KBM-7 (cell line): ENCODE results near the gene MED22.
A peak's percentile ranks its signal among the peaks of the same experiment; 100 is the strongest.
"Not testable (repeated sequence)": the region's sequence is repeated elsewhere in the genome, so short reads cannot be mapped to it uniquely, and the experiment has no call there.

Experiments
- DNase-seq: peaks from one replicate; pipeline ENCODE4 v3.0.0-alpha.2; 2015
- in situ Hi-C: fragments of 300-500 bp; cut with MboI; formaldehyde crosslinking; loops from 2 replicates; pipeline ENCODE4 v1.14.3; 2020; ENCODE audit warnings: low sequenced_read_pairs, low pct_unique_long_range_greater_than_20kb, mixed read lengths

The MED22 gene

DNA sequence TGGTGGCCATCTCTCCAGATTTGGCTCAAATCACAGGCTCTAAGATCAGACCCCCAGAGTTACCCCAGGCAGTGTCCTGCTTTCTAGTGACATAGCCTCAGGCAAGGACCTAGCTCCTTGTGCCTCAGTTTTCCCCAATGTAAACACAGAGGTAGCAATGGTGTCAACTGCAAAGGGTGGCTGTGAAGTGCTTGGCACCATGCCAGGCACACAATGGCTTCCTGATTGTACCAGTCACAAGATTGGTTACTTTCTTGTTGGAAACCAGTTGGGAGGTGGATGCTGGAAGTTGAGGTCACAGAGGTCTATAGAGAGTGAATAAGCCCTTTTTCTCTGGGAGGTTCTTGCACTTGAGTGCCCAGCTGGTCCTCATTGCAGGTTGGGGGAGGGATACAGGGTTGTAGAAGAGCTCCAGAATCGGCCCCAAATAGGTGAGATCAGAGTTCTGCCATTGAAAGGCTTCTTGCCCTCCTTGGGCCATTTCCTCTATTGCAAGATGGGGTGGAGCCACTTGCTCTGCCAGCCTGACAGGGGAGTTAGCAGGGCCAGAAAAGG, 30.6 kb upstream of the MED22 start:
- DNase-seq: no peak
- in situ Hi-C loops: no loop called here

DNA sequence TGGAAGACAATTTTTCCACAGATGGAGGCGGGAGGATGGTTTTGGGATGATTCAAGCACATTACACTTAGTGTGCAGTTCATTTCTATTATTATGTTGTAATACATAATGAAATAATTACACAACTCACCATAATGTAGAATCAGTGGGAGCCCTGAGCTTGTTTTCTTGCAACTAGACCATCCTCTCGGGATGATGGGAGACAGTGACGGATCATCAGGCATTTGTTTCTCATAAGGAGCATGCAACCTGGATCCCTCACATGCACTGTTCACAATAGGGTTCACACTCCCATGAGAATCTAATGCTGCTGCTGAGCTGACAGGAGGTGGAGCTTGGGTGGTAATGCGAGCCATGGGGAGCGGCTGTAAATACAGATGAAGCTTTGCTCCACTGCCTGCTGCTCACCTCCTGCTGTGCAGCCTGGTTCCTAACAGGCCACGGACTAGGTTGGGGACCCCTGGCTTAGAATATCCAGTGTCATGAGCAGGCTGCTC, 29.8 kb upstream of the MED22 start:
- DNase-seq: no peak
- in situ Hi-C loops: no loop called here

DNA sequence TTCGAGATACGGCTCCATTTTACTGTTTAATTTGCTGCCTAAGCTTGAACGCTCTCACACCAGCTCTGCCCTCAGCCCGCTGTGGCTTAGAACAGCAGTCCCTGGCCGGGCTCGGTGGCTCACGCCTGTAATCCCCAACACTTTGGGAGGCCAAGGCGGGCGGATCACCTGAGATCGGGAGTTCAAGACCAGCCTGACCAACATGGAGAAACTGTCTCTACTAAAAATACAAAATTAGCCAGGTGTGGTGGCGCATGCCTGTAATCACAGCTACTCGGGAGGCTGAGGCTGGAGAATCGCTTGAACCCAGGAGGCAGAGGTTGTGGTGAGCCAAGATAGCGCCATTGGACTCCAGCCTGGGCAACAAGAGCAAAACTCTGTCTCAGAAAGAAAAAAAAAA, 29.3 kb upstream of the MED22 start:
- in situ Hi-C loops, DNase-seq: not testable (repeated sequence)

DNA sequence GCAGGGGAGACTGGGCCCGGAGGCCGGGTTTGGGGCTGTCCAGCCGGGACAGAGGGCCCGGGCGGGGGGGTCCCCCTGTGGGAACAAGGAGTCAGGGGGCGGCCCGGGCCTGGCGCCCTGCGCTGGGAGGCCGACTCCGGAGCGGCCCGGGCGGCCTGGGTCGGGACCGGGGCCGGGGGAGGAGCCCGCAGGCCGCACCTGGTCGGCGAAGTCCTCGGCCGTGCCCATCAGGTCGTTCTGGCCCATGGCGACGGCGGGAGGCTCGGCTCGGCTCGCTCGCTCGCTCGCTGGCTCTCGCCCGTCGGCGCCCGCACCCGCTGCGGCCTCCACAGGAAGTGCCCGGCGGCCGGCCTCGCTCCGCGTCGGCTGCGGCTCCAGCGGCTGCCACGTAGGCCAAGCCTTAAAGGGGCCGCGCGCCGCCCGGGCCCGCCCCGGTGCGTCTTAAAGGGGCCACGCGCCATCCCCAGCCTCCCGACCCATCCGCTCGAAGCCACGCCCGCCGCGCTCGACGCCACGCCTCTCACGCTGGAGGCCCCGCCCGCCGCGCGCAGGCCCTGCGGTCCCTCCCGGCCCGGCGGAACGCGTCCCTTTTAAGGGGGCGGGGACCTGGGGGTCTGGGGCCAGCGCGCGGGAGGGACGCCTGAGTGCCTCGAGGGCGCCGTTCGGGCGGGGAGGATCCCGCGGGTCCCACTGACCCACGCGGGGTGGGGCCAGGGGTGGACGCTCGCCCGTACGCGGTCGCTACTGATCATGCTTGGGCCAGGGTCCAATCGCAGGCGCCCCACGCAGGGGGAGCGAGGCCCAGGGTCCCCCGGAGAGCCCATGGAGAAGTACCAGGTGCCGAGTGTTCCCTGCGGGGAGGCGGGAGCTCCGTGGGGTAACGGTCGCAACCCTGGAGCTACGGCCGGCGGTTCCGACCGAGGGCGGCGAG, 28.1 kb upstream of the MED22 start, which contains the start of the genes STKLD1 and SURF4:
TSS of gene STKLD1 (plus strand) at position 643 of the 931 bp plus-strand sequence. CDS start at position 751, 108 bp downstream.
TSS of gene SURF4 (minus strand) at position 337 of the 931 bp plus-strand sequence. CDS start at position 246, 91 bp downstream.
- in situ Hi-C loops: no loop called here
- peak; percentile 97 for DNase-seq

DNA sequence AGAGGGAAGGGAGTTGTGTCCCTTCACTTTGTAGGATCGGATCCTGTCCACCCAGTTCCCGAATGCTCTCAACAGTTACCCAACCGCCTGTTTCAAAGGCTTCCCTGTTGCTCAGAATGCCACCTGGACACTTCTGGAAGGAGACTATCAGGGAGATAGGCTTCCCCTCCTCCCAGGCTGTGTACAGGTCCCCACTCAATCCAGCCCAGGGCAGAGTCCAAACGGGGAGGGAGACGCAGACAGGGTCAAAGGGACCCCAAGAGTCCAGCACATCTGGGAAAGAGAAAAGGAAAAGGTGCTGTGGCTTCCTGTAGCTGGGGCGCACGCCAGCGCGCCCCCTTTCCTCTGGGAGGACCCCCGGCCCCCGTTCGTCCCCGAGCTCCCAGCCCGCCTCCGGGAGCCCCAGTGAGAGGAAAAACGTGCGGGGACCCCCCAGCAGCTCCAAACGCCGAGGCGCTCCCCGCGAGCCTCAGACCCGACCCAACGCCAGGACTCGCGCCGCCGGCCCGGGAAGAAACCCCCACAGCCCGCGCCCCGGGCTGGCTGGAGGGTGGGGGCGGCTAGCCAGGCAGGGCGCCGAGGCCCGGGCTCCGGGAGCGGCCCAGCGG, 27.3 kb upstream of the MED22 start:
- in situ Hi-C loops: no loop called here
- peak; percentile 56 for DNase-seq

DNA sequence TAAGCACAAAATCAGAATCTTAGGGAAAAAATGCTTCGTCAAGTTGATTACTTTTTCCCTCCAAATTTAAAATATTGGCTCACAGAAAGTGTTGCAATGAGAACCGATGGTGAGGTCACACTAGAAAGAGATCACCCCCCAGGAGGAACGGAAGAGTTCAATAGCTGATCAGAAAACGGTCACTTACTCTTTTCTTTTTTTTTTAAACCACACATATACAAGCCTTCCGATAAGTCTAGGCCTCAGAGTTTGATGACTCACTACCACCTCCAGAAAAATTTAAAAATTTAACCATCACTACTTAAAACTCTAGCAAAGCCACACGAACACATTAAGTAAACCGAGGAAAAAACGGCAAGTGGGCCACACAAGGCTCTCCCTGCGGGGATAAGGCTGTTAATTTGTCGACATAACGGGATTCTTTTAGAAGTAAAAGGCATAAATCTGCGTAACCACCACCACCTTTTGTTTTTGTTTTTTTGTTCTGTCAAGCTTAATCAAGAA, 26.7 kb upstream of the MED22 start:
- peak; percentile 56 for DNase-seq
- in situ Hi-C loops: no loop called here

DNA sequence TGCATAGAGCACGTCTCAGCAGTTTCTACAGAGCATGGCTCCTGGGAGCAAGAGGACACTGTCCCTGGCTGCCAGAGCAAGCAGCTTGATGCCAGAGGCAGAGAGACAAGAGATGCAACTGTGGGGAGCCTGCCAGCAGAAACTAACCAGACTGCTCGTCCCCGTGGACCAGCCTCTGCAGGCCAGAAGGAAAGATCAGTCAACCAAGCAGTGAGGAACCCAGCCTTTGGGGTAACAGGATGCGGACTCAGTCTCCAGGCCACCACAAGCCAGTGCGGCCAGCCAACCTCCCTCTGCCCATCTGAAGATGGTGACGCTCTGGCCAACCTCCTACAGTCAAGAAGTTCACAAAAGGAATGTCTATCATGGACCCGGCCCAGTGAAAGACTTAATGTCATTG, 24.2 kb upstream of the MED22 start:
- DNase-seq: no peak
- in situ Hi-C loops: no loop called here

DNA sequence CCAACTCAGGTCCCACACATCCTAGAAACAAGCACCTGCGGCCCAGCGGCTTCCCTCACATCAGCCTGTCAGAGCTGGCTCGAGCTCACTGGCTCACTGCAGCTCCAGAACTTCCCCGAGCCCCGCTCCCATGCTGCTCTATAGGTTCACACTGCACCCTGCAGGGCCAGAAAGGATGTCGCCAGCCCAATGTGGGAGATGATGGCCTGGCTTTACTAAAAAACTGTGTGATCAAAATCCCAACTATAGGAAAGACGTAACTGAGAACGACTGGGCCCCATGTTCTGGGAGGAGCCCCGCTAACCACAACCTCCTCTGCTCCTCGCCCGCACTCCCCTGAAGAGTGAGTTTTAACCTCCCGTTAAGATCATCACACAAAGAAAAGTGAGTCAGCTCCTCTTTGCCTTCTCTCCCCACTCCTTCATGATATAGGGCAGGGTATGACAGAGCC, 23.4 kb upstream of the MED22 start:
- DNase-seq: no peak
- in situ Hi-C loops: no loop called here

DNA sequence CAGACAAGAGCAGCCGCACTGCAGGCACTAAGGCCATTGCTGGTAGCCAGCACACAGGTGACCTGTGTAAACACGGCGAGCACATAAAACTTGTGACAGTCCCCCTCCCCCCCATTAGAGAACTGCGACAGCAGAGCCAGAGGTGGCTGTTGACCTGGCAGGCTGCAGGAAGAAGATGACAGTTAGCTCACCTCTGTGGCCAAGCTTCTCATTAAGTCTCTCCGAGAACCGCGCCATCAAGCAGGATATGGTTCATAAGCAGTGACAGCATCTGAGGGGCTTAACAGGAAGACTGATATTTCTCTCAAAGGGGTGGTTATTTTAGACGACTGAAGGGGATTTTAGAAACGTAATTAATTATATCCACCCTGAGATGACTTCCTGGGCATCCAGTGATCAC, 22.8 kb upstream of the MED22 start:
- no peak for DNase-seq
- in situ Hi-C loops: no loop called here

DNA sequence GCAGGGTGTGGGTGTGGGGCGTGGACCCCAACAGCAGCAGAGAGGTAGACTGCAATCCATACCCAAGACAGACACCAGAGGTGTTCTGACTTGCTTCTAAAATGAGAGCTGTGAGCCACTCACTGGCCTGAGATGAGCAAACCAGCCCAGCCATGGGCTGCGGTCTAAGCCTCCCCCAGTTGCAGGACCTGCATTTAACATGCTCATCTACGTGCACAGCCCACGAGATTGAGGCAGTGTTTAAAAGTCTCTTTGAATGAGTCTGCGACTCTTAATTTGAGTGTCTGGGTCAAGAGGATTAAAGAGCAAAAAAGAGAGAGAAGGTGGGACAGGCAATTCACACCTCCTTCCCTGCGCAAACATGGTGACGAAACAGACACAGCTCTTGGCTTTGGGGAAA, 22.0 kb upstream of the MED22 start:
- in situ Hi-C loops: no loop called here
- DNase-seq: no peak

DNA sequence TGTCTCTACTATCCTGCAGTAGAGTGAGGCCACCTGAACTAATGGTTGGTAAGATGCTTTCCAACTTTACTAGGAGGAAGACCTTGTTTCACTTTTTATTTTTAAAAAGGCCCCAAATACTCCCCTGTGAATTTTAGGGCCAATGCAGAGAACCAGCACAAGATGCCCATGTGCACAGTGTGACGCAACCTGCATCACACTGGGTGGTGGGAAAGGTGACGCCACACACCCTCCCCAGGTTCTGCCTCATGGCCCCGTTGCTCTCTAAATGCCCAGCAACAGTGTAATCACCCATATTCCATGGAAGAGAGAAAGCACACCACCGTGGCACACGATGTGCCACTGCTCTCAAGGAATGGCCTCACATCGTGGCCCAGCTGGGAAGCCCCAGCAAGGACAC, 21.5 kb upstream of the MED22 start:
- in situ Hi-C loops: no loop called here
- no peak for DNase-seq

DNA sequence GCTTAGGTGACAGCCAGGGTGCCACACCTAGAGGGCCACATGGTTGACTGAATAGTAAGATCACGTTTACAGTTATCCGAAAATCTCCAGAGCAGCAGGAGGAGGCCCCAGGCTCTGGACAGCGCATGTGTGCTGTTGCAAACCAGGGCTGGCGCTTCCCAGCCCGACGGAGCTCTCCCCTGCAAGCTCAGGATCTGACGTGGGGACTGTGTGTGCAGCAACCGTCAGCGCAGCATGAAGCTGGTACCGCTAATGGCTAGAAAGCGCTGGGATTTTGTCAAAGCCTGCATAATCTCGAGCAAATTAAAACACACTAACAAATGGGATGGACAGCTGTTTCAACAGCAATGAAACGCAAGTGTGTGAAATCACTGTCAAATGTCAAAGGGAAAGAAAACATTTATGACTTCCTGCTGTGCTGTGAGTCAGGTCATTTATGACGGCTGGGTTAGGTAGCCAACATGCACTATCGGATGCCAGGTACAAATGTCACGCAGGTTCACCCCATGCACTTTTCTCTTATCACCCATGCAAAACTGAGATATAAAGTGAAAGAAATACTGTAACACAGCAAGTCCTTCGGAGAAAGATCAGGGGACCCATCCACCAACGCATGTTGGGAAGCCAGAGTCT, 20.4 kb upstream of the MED22 start:
- in situ Hi-C loops: no loop called here
- DNase-seq: no peak

DNA sequence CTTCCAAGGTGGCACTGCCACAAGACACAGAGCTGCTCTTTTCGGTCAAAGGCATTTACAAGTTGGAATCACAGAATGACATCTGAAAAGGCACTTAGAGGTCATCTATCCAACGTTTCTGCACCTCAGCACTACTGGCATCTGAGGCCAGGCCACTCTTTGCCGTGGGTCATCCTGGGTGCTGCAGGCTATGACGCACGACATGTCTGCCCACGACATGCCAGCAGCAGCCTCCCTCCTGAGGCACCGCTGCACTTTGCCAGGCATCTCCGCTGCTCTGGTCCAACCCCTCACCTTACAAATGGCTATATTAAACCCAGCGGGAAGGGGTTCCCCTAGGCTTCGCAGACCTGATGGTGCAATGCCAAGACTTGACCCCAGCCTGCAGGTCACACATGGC, 19.8 kb upstream of the MED22 start:
- no peak for DNase-seq
- in situ Hi-C loops: no loop called here

DNA sequence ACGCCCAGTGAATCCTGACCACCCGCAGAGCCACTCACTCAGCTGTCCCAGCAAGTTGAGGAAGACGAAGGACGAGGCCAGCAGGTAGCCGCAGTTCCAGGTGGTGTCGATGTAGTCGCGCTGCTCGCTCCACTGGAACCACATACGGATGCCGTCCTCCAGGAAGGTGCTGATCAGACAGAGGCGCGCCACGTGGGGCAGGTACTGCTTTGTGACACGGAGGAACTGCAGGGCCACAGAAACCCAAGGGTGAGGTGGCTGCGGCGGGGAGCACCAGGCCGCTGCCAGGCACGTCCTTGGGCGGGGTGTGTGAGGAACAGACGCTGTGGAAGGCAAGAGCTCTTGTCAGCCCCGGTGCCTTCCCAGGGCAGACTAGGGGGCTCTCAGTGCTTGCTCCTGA, 19.3 kb upstream of the MED22 start:
- in situ Hi-C loops: no loop called here

DNA sequence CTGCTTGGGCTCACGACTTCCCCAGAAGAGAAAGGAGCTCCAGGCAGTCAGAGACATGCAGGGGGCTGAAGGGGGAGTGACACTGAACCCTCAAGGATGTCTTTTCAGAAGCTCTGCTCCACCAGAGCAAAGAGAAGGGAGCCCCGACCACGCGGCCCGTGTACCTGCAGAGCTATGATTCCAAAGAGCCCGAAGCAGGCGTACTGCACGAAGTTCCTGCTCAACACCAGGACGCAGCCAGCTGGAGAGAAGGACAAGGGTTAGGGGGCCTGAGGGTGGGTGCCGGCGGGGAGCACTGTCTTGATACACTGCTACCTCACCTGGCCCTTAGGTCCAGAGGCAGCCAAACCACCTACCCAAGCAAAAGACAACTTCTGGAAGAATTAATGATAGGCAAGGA, 18.5 kb upstream of the MED22 start:
- DNase-seq: no peak
- in situ Hi-C loops: no loop called here

More for the DNA sequence above, 19.3 kb upstream of the MED22 start:
- no peak for DNase-seq

DNA sequence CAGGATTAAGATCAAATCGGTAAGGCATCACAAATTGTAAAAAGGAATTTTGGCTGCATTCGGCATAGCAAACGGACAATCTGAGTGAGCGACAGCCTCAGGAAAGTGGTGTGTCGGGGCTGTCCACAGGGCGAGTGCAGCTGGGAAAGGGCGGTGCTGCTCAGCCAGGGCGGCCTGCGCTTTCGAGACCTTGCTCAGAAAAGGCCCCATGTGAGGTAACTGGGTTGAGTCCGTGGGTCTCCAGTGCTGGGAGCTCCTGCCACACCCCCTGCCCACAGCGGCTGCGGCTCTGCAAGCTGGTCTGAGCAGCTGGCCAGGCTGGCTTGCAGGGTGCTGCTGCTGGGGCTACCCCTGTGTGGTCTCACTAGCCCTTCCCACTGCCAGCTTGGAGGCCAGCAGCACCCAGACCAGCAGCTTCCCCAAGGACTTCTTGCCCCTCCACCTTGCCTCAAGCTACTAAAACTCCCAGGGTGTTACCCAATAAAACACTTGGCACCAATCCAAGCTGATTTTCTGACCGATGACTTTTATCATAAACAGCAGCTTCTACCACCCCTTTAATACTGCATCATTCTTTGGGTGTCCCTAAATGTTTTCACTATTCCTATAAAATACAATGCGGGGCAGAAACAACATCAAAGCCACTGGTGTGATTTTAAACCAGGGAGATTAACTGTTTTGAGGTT, 14.6 kb upstream of the MED22 start:
- DNase-seq: no peak
- in situ Hi-C loops: no loop called here

DNA sequence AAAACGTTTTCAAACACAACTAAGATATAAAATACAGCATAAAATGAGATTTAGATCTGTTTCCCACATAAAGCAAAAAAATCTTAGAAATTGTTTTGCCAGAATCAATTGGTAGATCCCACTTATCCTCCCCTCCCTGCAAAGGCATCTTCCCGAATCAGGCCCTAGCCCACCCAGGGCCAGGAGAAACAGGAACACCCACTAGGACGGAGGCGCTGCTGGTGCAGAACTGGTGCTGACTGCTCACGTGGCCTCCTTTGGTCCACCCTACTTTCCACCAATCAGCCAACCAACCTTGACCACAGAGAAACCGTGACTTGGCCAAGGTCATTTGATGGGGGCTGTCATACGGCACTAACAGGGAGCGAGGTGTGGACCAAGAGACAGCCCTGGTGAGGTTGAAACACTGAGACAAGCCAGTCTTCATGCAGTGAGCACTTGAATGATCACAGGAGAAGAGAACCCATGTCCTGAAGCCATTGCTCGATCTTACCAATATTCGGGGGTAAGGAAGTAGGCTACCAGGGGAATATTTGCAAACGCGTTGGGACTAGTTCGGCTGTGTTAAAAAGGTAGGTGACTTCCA, 13.7 kb upstream of the MED22 start:
- in situ Hi-C loops: no loop called here
- DNase-seq: no peak
